ENCODE data around the gene NOP9. TPM values are rescaled to one million over a fixed set of nuclear protein-coding genes. Genes with fewer than 3 reads are reported as not detected.

Gene NOP9
- total RNA-seq, 1 donor from 2014 or later = 22.0 TPM

DNA sequence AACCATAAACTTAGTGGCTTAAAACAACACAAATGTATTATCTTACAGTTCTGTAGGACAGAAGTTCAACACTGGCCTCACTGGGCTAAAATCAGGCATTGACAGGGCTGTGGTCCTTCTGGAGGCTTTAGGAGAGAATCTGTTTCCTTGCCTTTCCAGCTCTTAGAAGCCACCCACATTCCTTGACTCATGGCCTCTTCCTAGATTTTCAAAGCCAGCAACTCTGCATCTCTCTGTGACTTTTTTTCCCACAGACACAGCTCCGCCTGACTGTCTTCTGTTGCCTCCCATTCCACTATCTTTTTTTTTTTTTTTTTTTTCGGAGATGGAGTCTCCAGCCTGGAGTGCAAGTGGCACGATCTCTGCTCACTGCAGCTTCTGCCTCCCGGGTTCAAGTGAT is 56.6 kb downstream of the NOP9 start:
- intact Hi-C loops (cut with DNase I) = no loop called here
- TF ChIP-seq, protein P1, sequence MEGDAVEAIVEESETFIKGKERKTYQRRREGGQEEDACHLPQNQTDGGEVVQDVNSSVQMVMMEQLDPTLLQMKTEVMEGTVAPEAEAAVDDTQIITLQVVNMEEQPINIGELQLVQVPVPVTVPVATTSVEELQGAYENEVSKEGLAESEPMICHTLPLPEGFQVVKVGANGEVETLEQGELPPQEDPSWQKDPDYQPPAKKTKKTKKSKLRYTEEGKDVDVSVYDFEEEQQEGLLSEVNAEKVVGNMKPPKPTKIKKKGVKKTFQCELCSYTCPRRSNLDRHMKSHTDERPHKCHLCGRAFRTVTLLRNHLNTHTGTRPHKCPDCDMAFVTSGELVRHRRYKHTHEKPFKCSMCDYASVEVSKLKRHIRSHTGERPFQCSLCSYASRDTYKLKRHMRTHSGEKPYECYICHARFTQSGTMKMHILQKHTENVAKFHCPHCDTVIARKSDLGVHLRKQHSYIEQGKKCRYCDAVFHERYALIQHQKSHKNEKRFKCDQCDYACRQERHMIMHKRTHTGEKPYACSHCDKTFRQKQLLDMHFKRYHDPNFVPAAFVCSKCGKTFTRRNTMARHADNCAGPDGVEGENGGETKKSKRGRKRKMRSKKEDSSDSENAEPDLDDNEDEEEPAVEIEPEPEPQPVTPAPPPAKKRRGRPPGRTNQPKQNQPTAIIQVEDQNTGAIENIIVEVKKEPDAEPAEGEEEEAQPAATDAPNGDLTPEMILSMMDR (IDR thresholded peaks at IDR 0.05) = no peak
- DNase-seq (no peak), ATAC-seq (no peak)
- no peak overlapping the region for H3K4me3 ChIP-seq
- peaks cover 18% of the 10 kb centered on the region for H3K4me1 ChIP-seq
- no peaks in the 10 kb centered on the region for H3K9me3 ChIP-seq
- no peaks in the 10 kb centered on the region for H3K27me3 ChIP-seq (ENCODE audit: low read depth)
- no peaks in the 10 kb centered on the region for H3K36me3 ChIP-seq
- H3K27ac ChIP-seq = no peak overlapping the region

Other genes starting within 250 kb of the NOP9 start
- gene CARMIL3, start 247.8 kb upstream of the NOP9 start, total RNA-seq = 0.95 TPM
- gene CPNE6, start 228.3 kb upstream of the NOP9 start, total RNA-seq = not detected
- 42.8 TPM for gene PCK2, start 205.5 kb upstream of the NOP9 start, total RNA-seq
- 64.9 TPM for gene DCAF11, start 185.1 kb upstream of the NOP9 start, total RNA-seq
- gene NRL, start 184.9 kb upstream of the NOP9 start, total RNA-seq = 2.0 TPM
- gene FITM1, start 169.2 kb upstream of the NOP9 start, total RNA-seq = 0.97 TPM
- 198 TPM for gene PSME1, start 163.7 kb upstream of the NOP9 start, total RNA-seq
- gene EMC9, start 158.3 kb upstream of the NOP9 start, total RNA-seq = 9.3 TPM
- 144 TPM for gene PSME2, start 153.2 kb upstream of the NOP9 start, total RNA-seq
- gene RNF31, start 152.4 kb upstream of the NOP9 start, total RNA-seq = 67.3 TPM
- 158 TPM for gene IRF9, start 138.6 kb upstream of the NOP9 start, total RNA-seq
- 18.4 TPM for gene REC8, start 127.8 kb upstream of the NOP9 start, total RNA-seq
- gene IPO4, start 111.0 kb upstream of the NOP9 start, total RNA-seq = 18.3 TPM
- 48.9 TPM for gene TM9SF1, start 104.4 kb upstream of the NOP9 start, total RNA-seq
- 0.74 TPM for gene TSSK4, start 94.2 kb upstream of the NOP9 start, total RNA-seq
- 41.9 TPM for gene CHMP4A, start 86.4 kb upstream of the NOP9 start, total RNA-seq
- 13.3 TPM for gene MDP1, start 83.8 kb upstream of the NOP9 start, total RNA-seq
- 132 TPM for gene NEDD8, start 67.5 kb upstream of the NOP9 start, total RNA-seq
- 72.3 TPM for gene GMPR2, start 66.9 kb upstream of the NOP9 start, total RNA-seq
- 85.7 TPM for gene TINF2, start 57.2 kb upstream of the NOP9 start, total RNA-seq
- gene TGM1, start 36.7 kb upstream of the NOP9 start, total RNA-seq = 5.9 TPM
- 50.4 TPM for gene RABGGTA, start 28.3 kb upstream of the NOP9 start, total RNA-seq
- 22.7 TPM for gene DHRS1, start 70 bp upstream of the NOP9 start, total RNA-seq
- gene CIDEB, start 8.1 kb downstream of the NOP9 start, total RNA-seq = 16.4 TPM
- gene LTB4R2, start 10.3 kb downstream of the NOP9 start, total RNA-seq = 5.9 TPM
- gene LTB4R, start 11.7 kb downstream of the NOP9 start, total RNA-seq = 14.1 TPM
- gene ADCY4, start 35.2 kb downstream of the NOP9 start, total RNA-seq = 42.7 TPM
- gene RIPK3, start 40.1 kb downstream of the NOP9 start, total RNA-seq = 27.9 TPM
- 37.0 TPM for gene NFATC4, start 68.3 kb downstream of the NOP9 start, total RNA-seq
- 17.9 TPM for gene NYNRIN, start 99.2 kb downstream of the NOP9 start, total RNA-seq
- 2.3 TPM for gene CBLN3, start 129.8 kb downstream of the NOP9 start, total RNA-seq
- gene KHNYN, start 130.1 kb downstream of the NOP9 start, total RNA-seq = 61.4 TPM
- 61.6 TPM for gene SDR39U1, start 142.9 kb downstream of the NOP9 start, total RNA-seq
- 2.4 TPM for gene CMA1, start 208.4 kb downstream of the NOP9 start, total RNA-seq